NCI-H2227 treated with DMSO at 0.1 percent for 48 hours (cell line): ENCODE results near the gene SLC35F1.

Source experiments
- DNase-seq: peaks from one replicate; lab custom pipeline; 2025; lab: John Stamatoyannopoulos, UW

Gene SLC35F1

GRCh38 chr6:118197539-118197938, 290.5 kb downstream of the SLC35F1 start:
- DNase-seq = peak; percentile 1

GRCh38 chr6:118198746-118199145, 291.7 kb downstream of the SLC35F1 start:
- no peak for DNase-seq

GRCh38 chr6:118200160-118200559, 293.1 kb downstream of the SLC35F1 start:
- no peak for DNase-seq

GRCh38 chr6:118202517-118202916, 295.5 kb downstream of the SLC35F1 start:
- DNase-seq = no peak

GRCh38 chr6:118203545-118203944, 296.5 kb downstream of the SLC35F1 start:
- DNase-seq = no peak

- DNase-seq = no peak
Measured at GRCh38 chr6:118206221-118206620, 299.2 kb downstream of the SLC35F1 start.

GRCh38 chr6:118207947-118208346, 300.9 kb downstream of the SLC35F1 start:
- no peak for DNase-seq

- DNase-seq = no peak
Measured at GRCh38 chr6:118212451-118213173, 305.5 kb downstream of the SLC35F1 start.

- DNase-seq = no peak
Measured at GRCh38 chr6:118215269-118215668, 308.2 kb downstream of the SLC35F1 start.

- DNase-seq = no peak
Measured at GRCh38 chr6:118216751-118217150, 309.7 kb downstream of the SLC35F1 start.

- no peak for DNase-seq
Measured at GRCh38 chr6:118218156-118218555, 311.1 kb downstream of the SLC35F1 start.

- DNase-seq = no peak
Measured at GRCh38 chr6:118220429-118221128, 313.5 kb downstream of the SLC35F1 start.

GRCh38 chr6:118223316-118223715, 316.3 kb downstream of the SLC35F1 start:
- DNase-seq = peak; percentile 79

GRCh38 chr6:118228886-118229285, 321.8 kb downstream of the SLC35F1 start:
- no peak for DNase-seq

- DNase-seq = no peak
Measured at GRCh38 chr6:118240878-118241528, 333.9 kb downstream of the SLC35F1 start.

GRCh38 chr6:118246406-118246805, 339.3 kb downstream of the SLC35F1 start:
- DNase-seq = no peak

- no peak for DNase-seq
Measured at GRCh38 chr6:118248171-118248570, 341.1 kb downstream of the SLC35F1 start.

- DNase-seq = no peak
Measured at GRCh38 chr6:118249680-118250079, 342.6 kb downstream of the SLC35F1 start.

GRCh38 chr6:118252474-118252873, 345.4 kb downstream of the SLC35F1 start:
- no peak for DNase-seq

GRCh38 chr6:118253741-118254140, 346.7 kb downstream of the SLC35F1 start:
- no peak for DNase-seq

GRCh38 chr6:118260833-118261232, 353.8 kb downstream of the SLC35F1 start:
- no peak for DNase-seq

GRCh38 chr6:118263921-118264486, 356.9 kb downstream of the SLC35F1 start:
- DNase-seq = peak; percentile 31

- DNase-seq = no peak
Measured at GRCh38 chr6:118269659-118270058, 362.6 kb downstream of the SLC35F1 start.
